GM12875 (cell line): Measurements from ENCODE around the gene AFF4.
"Not testable (repeated sequence)": the region's sequence is repeated elsewhere in the genome, so short reads cannot be mapped to it uniquely, and the experiment has no call there.

Experiments
- H3K4me3 ChIP-seq: one replicate; pipeline ENCODE4 v1.5.1; 2011; ENCODE audit warnings: low read depth, low read length, control low read depth
- CTCF ChIP-seq: IDR thresholded peaks from 2 replicates; pipeline ENCODE4 v1.5.1; 2011; ENCODE audit warnings: low read depth, mild to moderate bottlenecking, control low read depth, inconsistent platforms, low read length, moderate library complexity, borderline replicate concordance; ENCODE audit not compliant: insufficient read depth

Gene AFF4

GRCh38 chr5:132856011-132856410 lies 107.4 kb downstream of the AFF4 start:
- TF ChIP-seq CTCF: no peak
- no peak overlapping the region for H3K4me3 ChIP-seq

GRCh38 chr5:132854992-132855391 lies 108.4 kb downstream of the AFF4 start:
- H3K4me3 ChIP-seq: not testable (repeated sequence)

GRCh38 chr5:132854301-132854700 lies 109.1 kb downstream of the AFF4 start:
- no peak for TF ChIP-seq CTCF

GRCh38 chr5:132853790-132854189 lies 109.6 kb downstream of the AFF4 start:
- H3K4me3 ChIP-seq: no peak overlapping the region
- no peak for TF ChIP-seq CTCF

More at GRCh38 chr5:132854301-132854700, 109.1 kb downstream of the AFF4 start:
- no peak overlapping the region for H3K4me3 ChIP-seq

- TF ChIP-seq CTCF: no peak
- no peak overlapping the region for H3K4me3 ChIP-seq
Observed at GRCh38 chr5:132853323-132853722, 110.1 kb downstream of the AFF4 start.

GRCh38 chr5:132850066-132850465 lies 113.4 kb downstream of the AFF4 start:
- no peak overlapping the region for H3K4me3 ChIP-seq
- no peak for TF ChIP-seq CTCF

GRCh38 chr5:132849347-132849746 lies 114.1 kb downstream of the AFF4 start:
- TF ChIP-seq CTCF: no peak
- H3K4me3 ChIP-seq: no peak overlapping the region

GRCh38 chr5:132848270-132848669 lies 115.2 kb downstream of the AFF4 start:
- H3K4me3 ChIP-seq: no peak overlapping the region
- TF ChIP-seq CTCF: no peak
